ENCODE measurements around the gene AJAP1. TPM values are rescaled to one million over a fixed set of nuclear protein-coding genes. Genes with fewer than 3 reads are reported as not detected.

The AJAP1 gene
- total and polyA plus RNA-seq, 2 of the 13 experiments (the other 11 are each of a cell fraction or from before 2014, with no cell fraction given), result not detected

DNA sequence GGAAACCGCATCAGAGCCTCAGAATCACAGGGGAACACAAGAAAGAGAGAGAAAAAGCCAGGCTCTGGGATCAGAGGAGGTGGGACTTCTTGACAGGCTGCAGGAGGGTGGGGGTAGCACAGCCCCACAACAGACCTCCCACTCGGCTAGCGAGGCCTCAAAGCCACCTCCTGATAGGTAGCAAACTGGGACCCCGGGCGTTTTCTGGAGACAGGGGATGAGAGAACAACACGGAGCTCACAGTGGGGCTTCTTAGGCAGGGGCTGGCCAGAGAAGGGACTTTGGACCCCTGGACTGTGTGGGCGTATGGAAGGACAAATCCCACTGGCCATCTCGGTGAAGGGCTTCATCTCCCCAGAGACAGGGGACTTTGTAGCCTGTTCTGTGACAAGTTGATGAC is 116.3 kb downstream of the AJAP1 start:
- Histone ChIP-seq H3K9me3 (ENCODE audit: low read length) (peaks cover 16% of the 10 kb centered on the region; the same call in 1 of the 2 replicates), H3K4me2 (ENCODE audit: low read depth, low read length) (no peak overlapping the region), H3K36me3 (replicated peaks in 1 of 2; ENCODE audit: control insufficient read depth in 1 of 2, insufficient read depth in 2 of 2, low read length in 2 of 2) (no peaks in the 10 kb centered on the region), H3K79me2 (ENCODE audit: insufficient read depth, low read length) (no peaks in the 10 kb centered on the region), H3K27ac (ENCODE audit: extremely low read length, insufficient read depth, low read length) (no peak overlapping the region), H3K4me1 (ENCODE audit: insufficient read depth, low read length) (no peaks in the 10 kb centered on the region), H3K9ac (ENCODE audit: insufficient read depth, low read depth, low read length) (no peak overlapping the region), H3K27me3 (ENCODE audit: control insufficient read depth in 1 of 2, insufficient read depth in 2 of 2, low read length in 2 of 2) (no peaks in the 10 kb centered on the region), H2AFZ (ENCODE audit: low read length) (no peak overlapping the region), H4K20me1 (ENCODE audit: insufficient read depth, low read length) (no peaks in the 10 kb centered on the region), H3K4me3 (replicated peaks in 1 of 3; ENCODE audit: insufficient read depth in 1 of 3, low read depth in 2 of 3, low read length in 3 of 3) (no peak overlapping the region)
- ChIA-PET CTCF (ENCODE audit: low intra/inter-chr PET ratio, low total read pairs) (no interaction called here), POLR2A (no interaction called here)
- in situ Hi-C loops (cut with HindIII; ENCODE audit: extremely low pct_ligation_motif_present, low pct_unique_long_range_greater_than_20kb) (no loop called here), intact Hi-C loops (cut with micrococcal nuclease; ENCODE audit: unreplicated experiment) (no loop called here)
- TF ChIP-seq ZNF460 (CRISPR knock-in tag; IDR thresholded peaks at IDR 0.05; ENCODE audit: borderline replicate concordance) (no peak), MTERF4 (CRISPR knock-in tag; IDR thresholded peaks at IDR 0.05) (no peak), ATF7-NPFF (CRISPR knock-in tag; IDR thresholded peaks at IDR 0.05; ENCODE audit: low read depth) (no peak)
- TF ChIP-seq, protein P1, sequence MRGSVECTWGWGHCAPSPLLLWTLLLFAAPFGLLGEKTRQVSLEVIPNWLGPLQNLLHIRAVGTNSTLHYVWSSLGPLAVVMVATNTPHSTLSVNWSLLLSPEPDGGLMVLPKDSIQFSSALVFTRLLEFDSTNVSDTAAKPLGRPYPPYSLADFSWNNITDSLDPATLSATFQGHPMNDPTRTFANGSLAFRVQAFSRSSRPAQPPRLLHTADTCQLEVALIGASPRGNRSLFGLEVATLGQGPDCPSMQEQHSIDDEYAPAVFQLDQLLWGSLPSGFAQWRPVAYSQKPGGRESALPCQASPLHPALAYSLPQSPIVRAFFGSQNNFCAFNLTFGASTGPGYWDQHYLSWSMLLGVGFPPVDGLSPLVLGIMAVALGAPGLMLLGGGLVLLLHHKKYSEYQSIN (CRISPR knock-in tag; IDR thresholded peaks at IDR 0.05; ENCODE audit: borderline replicate concordance), result no peak
- TF ChIP-seq, protein P2, sequence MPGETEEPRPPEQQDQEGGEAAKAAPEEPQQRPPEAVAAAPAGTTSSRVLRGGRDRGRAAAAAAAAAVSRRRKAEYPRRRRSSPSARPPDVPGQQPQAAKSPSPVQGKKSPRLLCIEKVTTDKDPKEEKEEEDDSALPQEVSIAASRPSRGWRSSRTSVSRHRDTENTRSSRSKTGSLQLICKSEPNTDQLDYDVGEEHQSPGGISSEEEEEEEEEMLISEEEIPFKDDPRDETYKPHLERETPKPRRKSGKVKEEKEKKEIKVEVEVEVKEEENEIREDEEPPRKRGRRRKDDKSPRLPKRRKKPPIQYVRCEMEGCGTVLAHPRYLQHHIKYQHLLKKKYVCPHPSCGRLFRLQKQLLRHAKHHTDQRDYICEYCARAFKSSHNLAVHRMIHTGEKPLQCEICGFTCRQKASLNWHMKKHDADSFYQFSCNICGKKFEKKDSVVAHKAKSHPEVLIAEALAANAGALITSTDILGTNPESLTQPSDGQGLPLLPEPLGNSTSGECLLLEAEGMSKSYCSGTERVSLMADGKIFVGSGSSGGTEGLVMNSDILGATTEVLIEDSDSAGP (CRISPR knock-in tag; IDR thresholded peaks at IDR 0.05; ENCODE audit: borderline replicate concordance), result no peak
- BruUV-seq (replicated peaks), result no TSS peak
- FAIRE-seq (no peak), ATAC-seq (no peak), DNase-seq (ENCODE audit: low spot score) (no peak)
- 0% methylated on average over 3 of the region's 8 CpGs for WGBS (ENCODE audit: low lambda C conversion rate)
